Transverse colon (tissue), 3 donors: ENCODE measurements around the gene MYOZ2.

Experiments used
- CTCF ChIP-seq, 5 experiments: fragments of 200-600 bp in 3 of 5; fragments of 450-650 bp in 2 of 5; sonication (generic) in 3 of 5; IDR thresholded peaks; 1 replicate in 2 of 5; 2 replicates in 3 of 5; pipeline ENCODE4 v1.5.1; 2016 to 2017; ENCODE audit warnings: antibody characterized with exemption in 5 of 5, inconsistent platforms in 3 of 5, mild to moderate bottlenecking in 2 of 5, moderate library complexity in 1 of 5
- EP300 ChIP-seq: sonication (generic); formaldehyde crosslinking; IDR thresholded peaks from one replicate; pipeline ENCODE4 v1.6.1; 2017; ENCODE audit warnings: antibody characterized with exemption, low read depth
- POLR2A ChIP-seq: fragments of 450-650 bp; IDR thresholded peaks from one replicate; pipeline ENCODE4 v1.6.1; 2016; ENCODE audit warnings: antibody characterized with exemption, mild to moderate bottlenecking, moderate library complexity

GRCh38 chr4:119209077-119209476 is 73.4 kb downstream of the MYOZ2 start:
- TF ChIP-seq POLR2A (no peak), CTCF (IDR thresholded peaks at IDR 0.05) (no peak), EP300 (no peak)
